Naive thymus-derived CD4-positive, alpha-beta T cell (primary cell): ENCODE results near the gene ENTR1. TPM values are rescaled to one million over a fixed set of nuclear protein-coding genes. Genes with fewer than 3 reads are reported as not detected.

Experiments
- ATAC-seq: fragments of 150-1000 bp; cut with Tn5 transposase; 2 replicates; pipeline ENCODE4 v1.10.0; 2021; ENCODE audit warnings: mild to moderate bottlenecking, moderate library complexity
- CTCF ChIA-PET: fragments of 350-600 bp; sonication (Branson Sonifier 250); formaldehyde crosslinking; loops from one replicate; lab custom pipeline; 2021; ENCODE audit warnings: antibody characterized with exemption; lab: Charles Lee
- POLR2A ChIA-PET: fragments of 350-600 bp; sonication (Branson Sonifier 250); formaldehyde crosslinking; loops from one replicate; lab custom pipeline; 2021; ENCODE audit warnings: antibody characterized with exemption, inconsistent platforms; lab: Charles Lee
- DNase-seq, 9 donors: peaks; one replicate each; pipeline versions ENCODE4 v3.0.0 to v3.0.0-alpha.2; 2020 to 2022; ENCODE audit warnings: mixed read lengths in 1 of 9
- H3K27ac ChIP-seq: one replicate; pipeline ENCODE4 v1.7.0; 2013; ENCODE audit warnings: mild to moderate bottlenecking, low read depth, low read length, moderate library complexity
- H3K27me3 ChIP-seq, 2 donors: one replicate each; pipeline ENCODE4 v1.7.0; 2013; ENCODE audit warnings: low read length in 2 of 2, mild to moderate bottlenecking in 2 of 2, moderate library complexity in 2 of 2; ENCODE audit not compliant: control insufficient read depth in 2 of 2, insufficient read depth in 2 of 2
- H3K36me3 ChIP-seq, 3 experiments: 1 replicate in 2 of 3; 2 replicates in 1 of 3; pipeline ENCODE4 v1.7.0; 2013; ENCODE audit warnings: low read length in 3 of 3, mild to moderate bottlenecking in 3 of 3, moderate library complexity in 1 of 3; ENCODE audit not compliant: insufficient read depth in 3 of 3, control insufficient read depth in 2 of 3
- H3K4me1 ChIP-seq, 2 donors: one replicate each; pipeline ENCODE4 v1.7.0; 2013; ENCODE audit warnings: low read length in 2 of 2, mild to moderate bottlenecking in 2 of 2, moderate library complexity in 1 of 2; ENCODE audit not compliant: control insufficient read depth in 2 of 2, insufficient read depth in 2 of 2
- H3K4me3 ChIP-seq: 2 replicates; pipeline ENCODE4 v1.7.0; 2013; ENCODE audit warnings: mild to moderate bottlenecking, low read length
- H3K9me3 ChIP-seq, 3 experiments: 1 replicate in 2 of 3; 2 replicates in 1 of 3; pipeline ENCODE4 v1.7.0; 2013; ENCODE audit warnings: low read length in 3 of 3; ENCODE audit not compliant: control insufficient read depth in 2 of 3
- H3K27ac Mint-ChIP-seq, 9 donors: one replicate each; pipeline ENCODE4 v1.8.0; 2020 to 2022; ENCODE audit warnings: mixed read lengths in 9 of 9, mild to moderate bottlenecking in 8 of 9, moderate library complexity in 5 of 9, inconsistent platforms in 2 of 9
- H3K27me3 Mint-ChIP-seq, 5 donors: one replicate each; pipeline ENCODE4 v1.8.0; 2021 to 2022; ENCODE audit warnings: mixed read lengths in 5 of 5, mild to moderate bottlenecking in 1 of 5
- H3K36me3 Mint-ChIP-seq, 5 donors: one replicate each; pipeline ENCODE4 v1.8.0; 2020 to 2022; ENCODE audit warnings: mixed read lengths in 5 of 5, mild to moderate bottlenecking in 3 of 5, inconsistent platforms in 1 of 5
- H3K4me1 Mint-ChIP-seq, 7 donors: one replicate each; pipeline ENCODE4 v1.8.0; 2020 to 2022; ENCODE audit warnings: mixed read lengths in 7 of 7, mild to moderate bottlenecking in 3 of 7, inconsistent platforms in 1 of 7
- H3K4me3 Mint-ChIP-seq, 10 donors: one replicate each; pipeline ENCODE4 v1.8.0; 2020 to 2022; ENCODE audit warnings: mild to moderate bottlenecking in 10 of 10, mixed read lengths in 10 of 10, moderate library complexity in 6 of 10, inconsistent platforms in 2 of 10
- H3K9me3 Mint-ChIP-seq, 11 donors: one replicate each; pipeline ENCODE4 v1.8.0; 2020 to 2022; ENCODE audit warnings: mixed read lengths in 11 of 11, mild to moderate bottlenecking in 4 of 11, inconsistent platforms in 1 of 11, moderate library complexity in 1 of 11
- intact Hi-C, 2 donors: fragments of 100-400 bp; cut with micrococcal nuclease; formaldehyde crosslinking; loops; one replicate each; pipeline ENCODE4 v1.15.1; 2023
- polyA plus RNA-seq, 2 donors: library from polyadenylated mRNA; unstranded; fragments of 300-500 nt; fragmentation: Illumina TruSeq; gene quantifications; one replicate each; pipeline ENCODE4 v1.2.3, GENCODE V29; 2021
- total RNA-seq, 6 experiments: library from RNA in 5 of 6; stranded (reverse) in 5 of 6; gene quantifications; 1 replicate in 5 of 6; 2 replicates in 1 of 6; pipeline ENCODE4 v1.2.3 and lab custom pipeline; 2021 to 2026

ENTR1 gene
- total and polyA plus RNA-seq, 7 experiments from 2014 or later = 9.2 to 89.0 (median 65.9) TPM

DNA sequence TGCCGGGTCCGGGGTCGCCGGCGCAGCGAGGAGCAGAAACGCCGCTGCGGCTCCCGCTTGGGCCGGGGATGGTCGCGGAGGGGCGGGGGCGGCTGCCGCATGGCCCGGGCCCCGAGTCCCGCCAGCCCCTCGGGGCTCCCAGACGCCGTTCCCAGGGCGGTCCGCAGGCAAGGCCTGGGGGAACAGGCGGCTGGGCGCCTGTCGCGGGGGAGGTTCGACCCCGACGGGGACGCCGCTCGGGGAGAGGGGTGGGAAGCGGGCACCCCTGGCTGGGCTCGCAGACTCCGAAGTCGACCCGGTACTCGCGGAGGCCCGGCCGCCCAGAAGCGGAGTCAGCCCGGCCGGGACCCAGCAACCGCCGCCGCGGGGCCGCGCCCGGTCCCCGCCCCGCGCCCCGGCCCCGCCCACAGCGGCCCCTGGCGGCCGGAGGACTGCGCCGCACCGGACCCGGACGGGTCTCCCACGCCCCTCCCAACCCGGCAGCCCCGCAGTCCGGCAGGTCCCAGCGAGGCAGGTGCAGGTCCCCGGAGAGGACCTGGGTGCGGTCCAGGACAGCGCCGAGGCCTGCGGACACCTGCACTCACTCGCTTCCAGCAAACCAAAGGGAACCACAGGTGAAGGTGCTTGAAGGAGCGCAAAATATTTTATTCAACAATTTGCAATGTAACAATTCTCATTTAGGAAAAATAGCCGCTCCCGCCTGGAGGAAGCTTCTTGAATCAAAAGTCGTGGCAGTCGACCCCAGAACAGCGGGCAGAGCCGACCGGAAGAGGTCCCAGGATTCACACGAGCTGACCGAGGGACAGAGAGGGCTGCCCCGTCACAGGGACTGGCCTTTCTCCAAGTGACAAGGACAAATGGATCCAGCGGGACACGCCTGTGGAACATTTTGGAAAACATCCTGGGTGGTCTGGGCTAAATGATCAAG is 29.3 kb upstream of the ENTR1 start, which contains the start of gene INPP5E:
Gene INPP5E, minus strand, starts transcription at position 365 of the 928 bp plus-strand sequence. CDS start 426 bp downstream, outside the sequence.
- CTCF ChIA-PET = interaction anchor here (0.9 kb wide), 1 partner anchor 37 kb away, joined by 3 read pairs; no protein-coding TSS in a partner anchor
- intact Hi-C loops = loop anchor here (1.0 to 2.0 kb wide), 7 partner anchors 29 to 76 kb away; partner anchors contain the start of genes ENTR1 (in 2 of the 2), PMPCA (in 2 of the 2), DNLZ (in 1 of the 2) and SEC16A (in 1 of the 2)
- peak within 1 kb of the TSS; percentile 84 for H3K27ac ChIP-seq

GRCh38 chr9:136438548-136439480 is 28.4 kb upstream of the ENTR1 start:
- POLR2A ChIA-PET = interaction anchor here (1.0 to 1.6 kb wide), 2 partner anchors 28 to 30 kb away, joined by 3 to 7 read pairs; no protein-coding TSS in a partner anchor
- CTCF ChIA-PET = interaction anchor here (0.5 kb wide), 1 partner anchor 590 kb away, joined by 3 read pairs; no protein-coding TSS in a partner anchor
- Mint-ChIP-seq H3K9me3 (no peaks in the 10 kb centered on the region), H3K27me3 (no peaks in the 10 kb centered on the region), H3K4me1 (peaks cover 20 to 29% (median 26%) of the 10 kb centered on the region in 7 donors), H3K27ac (peak overlapping the region in 8 of 9 donors; percentile 67 to 90 (median 80)), H3K36me3 (peaks cover 0 to 11% (median 3%) of the 10 kb centered on the region in 5 donors), H3K4me3 (peak overlapping the region; percentile 79 to 90 (median 85))
- intact Hi-C loops = loop anchor here (1.0 to 2.0 kb wide), 7 partner anchors 28 to 76 kb away; partner anchors contain the start of genes ENTR1 (in 2 of the 2), PMPCA (in 2 of the 2), DNLZ (in 1 of the 2) and SEC16A (in 1 of the 2)
- ATAC-seq = peak; percentile 71
- Histone ChIP-seq H3K4me3 (peak overlapping the region; percentile 64), H3K27ac (peak overlapping the region; percentile 84), H3K36me3 (peaks cover 0 to 45% (median 0%) of the 10 kb centered on the region in 3 experiments), H3K9me3 (no peaks in the 10 kb centered on the region), H3K27me3 (no peaks in the 10 kb centered on the region), H3K4me1 (peaks cover 21% of the 10 kb centered on the region in 2 donors)
- peak; percentile 22 to 69 (median 40) for DNase-seq

More for the DNA sequence above, 29.3 kb upstream of the ENTR1 start, which contains the start of gene INPP5E:
- DNase-seq (peak; percentile 68 to 99 (median 84)), ATAC-seq (peak; percentile 93)
- Mint-ChIP-seq H3K36me3 (peaks cover 0 to 17% (median 5%) of the 10 kb centered on the region in 5 donors), H3K4me3 (peak within 1 kb of the TSS; percentile 79 to 90 (median 85)), H3K27me3 (no peaks in the 10 kb centered on the region), H3K9me3 (no peaks in the 10 kb centered on the region), H3K27ac (peak within 1 kb of the TSS in 8 of 9 donors; percentile 30 to 85 (median 70)), H3K4me1 (peaks cover 20 to 29% (median 26%) of the 10 kb centered on the region in 7 donors)
- POLR2A ChIA-PET = interaction anchor here (0.6 to 1.6 kb wide), 4 partner anchors 11 to 89 kb away, joined by 3 to 7 read pairs (median 3); no protein-coding TSS in a partner anchor
- peaks cover 0 to 49% (median 0%) of the 10 kb centered on the region in 3 experiments for H3K36me3 ChIP-seq
- H3K27me3 ChIP-seq = no peaks in the 10 kb centered on the region
- peaks cover 21% of the 10 kb centered on the region in 2 donors for H3K4me1 ChIP-seq
- H3K4me3 ChIP-seq = peak within 1 kb of the TSS; percentile 64
- H3K9me3 ChIP-seq = no peaks in the 10 kb centered on the region

GRCh38 chr9:136437839-136438547 is 27.6 kb upstream of the ENTR1 start:
- POLR2A ChIA-PET = interaction anchor here (1.6 kb wide), 1 partner anchor 29 kb away, joined by 7 read pairs; no protein-coding TSS in a partner anchor
- H3K27ac ChIP-seq = peak overlapping the region; percentile 84

DNA sequence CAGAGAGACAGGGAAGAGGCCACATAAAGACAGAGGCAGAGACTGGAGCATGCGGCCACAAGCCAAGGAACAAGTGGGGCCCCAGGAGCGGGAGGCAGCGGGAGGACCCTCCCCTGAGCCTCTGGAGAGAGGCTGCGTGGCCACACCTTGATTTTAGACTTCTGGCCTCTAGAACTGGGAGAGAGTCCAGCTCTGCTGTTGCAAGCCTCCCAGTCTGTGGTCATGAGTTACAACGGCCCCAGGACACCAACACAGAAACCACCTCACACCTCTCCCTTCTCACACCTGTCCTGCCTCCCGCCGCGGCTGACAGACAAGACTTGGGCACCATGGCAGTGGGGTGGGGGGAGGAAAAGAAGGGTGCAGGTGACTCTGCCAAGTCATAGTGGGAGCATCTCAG is 27.0 kb upstream of the ENTR1 start:
- Histone ChIP-seq H3K27me3 (no peaks in the 10 kb centered on the region), H3K4me3 (no peak overlapping the region), H3K9me3 (no peaks in the 10 kb centered on the region), H3K36me3 (peaks cover 0 to 43% (median 0%) of the 10 kb centered on the region in 3 experiments), H3K4me1 (peaks cover 21% of the 10 kb centered on the region in 2 donors), H3K27ac (no peak overlapping the region)
- intact Hi-C loops = no loop called here
- peaks cover 20 to 28% (median 26%) of the 10 kb centered on the region in 7 donors for H3K4me1 Mint-ChIP-seq
- H3K4me3 Mint-ChIP-seq = peak overlapping the region; percentile 79 to 90 (median 85)
- H3K27me3 Mint-ChIP-seq = no peaks in the 10 kb centered on the region
- no peak for DNase-seq
- ChIA-PET CTCF (no interaction called here), POLR2A (no interaction called here)
- no peak for ATAC-seq
- H3K36me3 Mint-ChIP-seq = peaks cover 0 to 3% (median under 1%) of the 10 kb centered on the region in 5 donors
- no peaks in the 10 kb centered on the region for H3K9me3 Mint-ChIP-seq
- H3K27ac Mint-ChIP-seq = peak overlapping the region in 5 of 9 donors; percentile 24 to 76 (median 45)

More at GRCh38 chr9:136437839-136438547, 27.6 kb upstream of the ENTR1 start:
- H3K4me3 ChIP-seq = peak overlapping the region; percentile 64
- peak overlapping the region; percentile 79 to 90 (median 85) for H3K4me3 Mint-ChIP-seq
- H3K9me3 Mint-ChIP-seq = no peaks in the 10 kb centered on the region
- peaks cover 0 to 43% (median 0%) of the 10 kb centered on the region in 3 experiments for H3K36me3 ChIP-seq
- peaks cover 20 to 29% (median 26%) of the 10 kb centered on the region in 7 donors for H3K4me1 Mint-ChIP-seq
- peaks cover 0 to 8% (median 3%) of the 10 kb centered on the region in 5 donors for H3K36me3 Mint-ChIP-seq
- peaks cover 21% of the 10 kb centered on the region in 2 donors for H3K4me1 ChIP-seq
- H3K27me3 Mint-ChIP-seq = no peaks in the 10 kb centered on the region
- CTCF ChIA-PET = interaction anchor here (0.5 kb wide), 1 partner anchor 591 kb away, joined by 3 read pairs; no protein-coding TSS in a partner anchor
- no peaks in the 10 kb centered on the region for H3K9me3 ChIP-seq
- DNase-seq = peak in 1 of 9 donors; percentile 14
- no peaks in the 10 kb centered on the region for H3K27me3 ChIP-seq
- intact Hi-C loops = loop anchor here in 1 of 2 donors (2.0 kb wide), 2 partner anchors 27 to 35 kb away; partner anchors contain the start of genes ENTR1 and PMPCA
- ATAC-seq = no peak
- peak overlapping the region in 8 of 9 donors; percentile 67 to 90 (median 80) for H3K27ac Mint-ChIP-seq

- DNase-seq (no peak), ATAC-seq (no peak)
- no peaks in the 10 kb centered on the region for H3K9me3 Mint-ChIP-seq
- intact Hi-C loops = no loop called here
- Histone ChIP-seq H3K9me3 (no peaks in the 10 kb centered on the region), H3K36me3 (peaks cover 0 to 34% (median 0%) of the 10 kb centered on the region in 3 experiments), H3K27me3 (no peaks in the 10 kb centered on the region), H3K27ac (no peak overlapping the region), H3K4me1 (peaks cover 21% of the 10 kb centered on the region in 2 donors), H3K4me3 (no peak overlapping the region)
- peak overlapping the region in 3 of 9 donors; percentile 57 to 82 (median 57) for H3K27ac Mint-ChIP-seq
- H3K36me3 Mint-ChIP-seq = peaks cover 0 to 3% (median 0%) of the 10 kb centered on the region in 5 donors
- ChIA-PET CTCF (no interaction called here), POLR2A (interaction anchor here (1.2 kb wide), 1 partner anchor 10 kb away, joined by 3 read pairs; no protein-coding TSS in a partner anchor)
- H3K4me3 Mint-ChIP-seq = peak overlapping the region in 9 of 10 donors; percentile 34 to 90 (median 85)
- H3K4me1 Mint-ChIP-seq = peaks cover 20 to 28% (median 26%) of the 10 kb centered on the region in 7 donors
- H3K27me3 Mint-ChIP-seq = no peaks in the 10 kb centered on the region
Observed at GRCh38 chr9:136436055-136436634, 25.7 kb upstream of the ENTR1 start.
